Measurements from ENCODE around the gene OTOGL. TPM values are rescaled to one million over a fixed set of nuclear protein-coding genes. Genes with fewer than 3 reads are reported as not detected.

Gene OTOGL
- total RNA-seq, 2 donors from 2014 or later, result 0.14 to 0.81 TPM

- TF ChIP-seq, protein P1, sequence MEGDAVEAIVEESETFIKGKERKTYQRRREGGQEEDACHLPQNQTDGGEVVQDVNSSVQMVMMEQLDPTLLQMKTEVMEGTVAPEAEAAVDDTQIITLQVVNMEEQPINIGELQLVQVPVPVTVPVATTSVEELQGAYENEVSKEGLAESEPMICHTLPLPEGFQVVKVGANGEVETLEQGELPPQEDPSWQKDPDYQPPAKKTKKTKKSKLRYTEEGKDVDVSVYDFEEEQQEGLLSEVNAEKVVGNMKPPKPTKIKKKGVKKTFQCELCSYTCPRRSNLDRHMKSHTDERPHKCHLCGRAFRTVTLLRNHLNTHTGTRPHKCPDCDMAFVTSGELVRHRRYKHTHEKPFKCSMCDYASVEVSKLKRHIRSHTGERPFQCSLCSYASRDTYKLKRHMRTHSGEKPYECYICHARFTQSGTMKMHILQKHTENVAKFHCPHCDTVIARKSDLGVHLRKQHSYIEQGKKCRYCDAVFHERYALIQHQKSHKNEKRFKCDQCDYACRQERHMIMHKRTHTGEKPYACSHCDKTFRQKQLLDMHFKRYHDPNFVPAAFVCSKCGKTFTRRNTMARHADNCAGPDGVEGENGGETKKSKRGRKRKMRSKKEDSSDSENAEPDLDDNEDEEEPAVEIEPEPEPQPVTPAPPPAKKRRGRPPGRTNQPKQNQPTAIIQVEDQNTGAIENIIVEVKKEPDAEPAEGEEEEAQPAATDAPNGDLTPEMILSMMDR (IDR thresholded peaks at IDR 0.05), result no peak
- no peaks in the 10 kb centered on the region for H3K36me3 ChIP-seq
- no peaks in the 10 kb centered on the region for H3K9me3 ChIP-seq
- H3K4me3 ChIP-seq, result no peak overlapping the region
- ATAC-seq (ENCODE audit: insufficient number of reproducible peaks, low FRiP score, low read depth), result no peak
- no peaks in the 10 kb centered on the region for H3K4me1 ChIP-seq (ENCODE audit: control insufficient read depth in 1 of 2, low read depth in 2 of 2)
- DNase-seq (ENCODE audit: low spot score), result no peak
- no peak overlapping the region for H3K27ac ChIP-seq
- no peaks in the 10 kb centered on the region for H3K27me3 ChIP-seq (replicated peaks; ENCODE audit: insufficient read depth)
These were observed 62.3 kb downstream of the OTOGL start for GRCh38 chr12:80161612-80162011.

- H3K9me3 ChIP-seq, result no peaks in the 10 kb centered on the region
- no peaks in the 10 kb centered on the region for H3K27me3 ChIP-seq (replicated peaks; ENCODE audit: insufficient read depth)
- H3K4me1 ChIP-seq (ENCODE audit: control insufficient read depth in 1 of 2, low read depth in 2 of 2), result no peaks in the 10 kb centered on the region
- ATAC-seq (ENCODE audit: insufficient number of reproducible peaks, low FRiP score, low read depth) (no peak), DNase-seq (ENCODE audit: low spot score) (no peak)
- no peak overlapping the region for H3K4me3 ChIP-seq
- H3K27ac ChIP-seq, result no peak overlapping the region
- TF ChIP-seq, protein P1 (IDR thresholded peaks at IDR 0.05), result no peak
- H3K36me3 ChIP-seq, result no peaks in the 10 kb centered on the region
These were observed 62.8 kb downstream of the OTOGL start for GRCh38 chr12:80162177-80162576.

- Histone ChIP-seq H3K4me1 (ENCODE audit: control insufficient read depth in 1 of 2, low read depth in 2 of 2) (no peaks in the 10 kb centered on the region), H3K9me3 (no peaks in the 10 kb centered on the region), H3K4me3 (no peak overlapping the region), H3K27me3 (replicated peaks; ENCODE audit: insufficient read depth) (no peaks in the 10 kb centered on the region), H3K27ac (no peak overlapping the region), H3K36me3 (no peaks in the 10 kb centered on the region)
- DNase-seq (ENCODE audit: low spot score) (no peak), ATAC-seq (ENCODE audit: insufficient number of reproducible peaks, low FRiP score, low read depth) (no peak)
- TF ChIP-seq, protein P1 (IDR thresholded peaks at IDR 0.05), result no peak
These were observed 66.4 kb downstream of the OTOGL start for GRCh38 chr12:80165746-80166145.

GRCh38 chr12:80166751-80167150 lies 67.4 kb downstream of the OTOGL start:
- DNase-seq (ENCODE audit: low spot score) (no peak), ATAC-seq (ENCODE audit: insufficient number of reproducible peaks, low FRiP score, low read depth) (no peak)
- Histone ChIP-seq H3K36me3 (no peaks in the 10 kb centered on the region), H3K27me3 (replicated peaks; ENCODE audit: insufficient read depth) (no peaks in the 10 kb centered on the region), H3K9me3 (no peaks in the 10 kb centered on the region), H3K4me3 (no peak overlapping the region), H3K27ac (no peak overlapping the region), H3K4me1 (ENCODE audit: control insufficient read depth in 1 of 2, low read depth in 2 of 2) (no peaks in the 10 kb centered on the region)
- TF ChIP-seq, protein P1 (IDR thresholded peaks at IDR 0.05), result no peak

DNA sequence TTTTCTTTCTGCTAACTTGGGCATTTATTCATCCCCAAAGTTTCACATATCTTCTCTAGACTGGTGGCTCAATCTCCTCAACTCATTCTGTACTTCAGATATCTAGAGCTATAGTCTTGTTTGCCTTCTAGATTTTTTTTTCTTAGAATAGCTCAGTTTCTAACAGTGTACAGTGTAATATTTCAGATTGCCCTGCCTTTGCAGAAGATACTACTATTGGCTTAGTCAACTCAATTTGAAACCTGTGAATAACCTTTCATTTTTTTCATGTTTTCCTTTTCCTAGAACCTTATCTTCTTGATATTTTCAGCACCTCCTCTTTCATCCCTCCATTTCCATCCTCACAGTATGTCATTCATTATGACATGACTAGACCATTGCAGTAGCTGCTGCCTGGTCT lies 69.6 kb downstream of the OTOGL start:
- Histone ChIP-seq H3K9me3 (no peaks in the 10 kb centered on the region), H3K27me3 (replicated peaks; ENCODE audit: insufficient read depth) (no peaks in the 10 kb centered on the region), H3K4me3 (no peak overlapping the region), H3K36me3 (no peaks in the 10 kb centered on the region), H3K27ac (no peak overlapping the region), H3K4me1 (ENCODE audit: control insufficient read depth in 1 of 2, low read depth in 2 of 2) (no peaks in the 10 kb centered on the region)
- DNase-seq (ENCODE audit: low spot score) (no peak), ATAC-seq (ENCODE audit: insufficient number of reproducible peaks, low FRiP score, low read depth) (no peak)
- TF ChIP-seq, protein P1 (IDR thresholded peaks at IDR 0.05), result no peak

Measured in thoracic aorta (tissue), 2 donors.